IMR-90 (cell line): Measurements from ENCODE around the gene HOXB1. TPM values are rescaled to one million over a fixed set of nuclear protein-coding genes. Genes with fewer than 3 reads are reported as not detected.

Experiments used
- ATAC-seq: fragments of 200-7000 bp; cut with Tn5 transposase; 2 replicates; pipeline ENCODE4 v1.9.1; 2020; ENCODE audit warnings: low read depth, mild to moderate bottlenecking, moderate library complexity
- BruUV-seq: library from RNA; stranded (reverse); fragments of 400-500 nt; replicated peaks from 2 replicates; lab custom pipeline; 2021; lab: Mats Ljungman, UMichigan
- CTCF ChIA-PET: fragments of 300-600 bp; formaldehyde crosslinking; extraction: SDS; loops from one replicate; lab custom pipeline; 2021; ENCODE audit warnings: antibody characterized with exemption; lab: Yijun Ruan, JAX
- POLR2A ChIA-PET: fragments of 300-600 bp; sonication (Branson Sonifier 250); formaldehyde crosslinking; loops from one replicate; lab custom pipeline; 2022; ENCODE audit warnings: antibody characterized with exemption; ENCODE audit not compliant: unreplicated experiment; lab: Charles Lee
- DNase-seq: peaks from one replicate; pipeline ENCODE4 v3.0.0; 2013
- H2AFZ ChIP-seq: replicated peaks from 2 replicates; pipeline ENCODE3; 2013; ENCODE audit warnings: low read length, mild to moderate bottlenecking; ENCODE audit not compliant: poor library complexity
- H2AK5ac ChIP-seq: 2 replicates; pipeline ENCODE4 v1.6.1; 2013; ENCODE audit warnings: low read depth, low read length, inconsistent platforms
- H2AK9ac ChIP-seq: replicated peaks from 2 replicates; pipeline ENCODE3; 2013; ENCODE audit warnings: mild to moderate bottlenecking, low read depth, low read length, moderate library complexity; ENCODE audit not compliant: poor library complexity
- H2BK120ac ChIP-seq: 2 replicates; pipeline ENCODE4 v1.6.1; 2013; ENCODE audit warnings: low read depth, low read length, inconsistent platforms
- H2BK15ac ChIP-seq: 3 replicates; pipeline ENCODE4 v1.6.1; 2013; ENCODE audit warnings: low read depth, low read length, inconsistent platforms
- H2BK20ac ChIP-seq: 2 replicates; pipeline ENCODE4 v1.6.1; 2013; ENCODE audit warnings: low read depth, mild to moderate bottlenecking, inconsistent platforms, low read length, moderate library complexity
- H2BK5ac ChIP-seq: 2 replicates; pipeline ENCODE4 v1.6.1; 2013; ENCODE audit warnings: mild to moderate bottlenecking, low read depth, low read length, inconsistent platforms; ENCODE audit not compliant: poor library complexity, severe bottlenecking
- H3K14ac ChIP-seq: replicated peaks from 2 replicates; pipeline ENCODE4 v1.6.1; 2013; ENCODE audit warnings: low read depth, low read length, inconsistent platforms
- H3K18ac ChIP-seq: 2 replicates; pipeline ENCODE4 v1.6.1; 2013; ENCODE audit warnings: low read depth, low read length, control low read depth
- H3K23ac ChIP-seq: 2 replicates; pipeline ENCODE4 v1.6.1; 2013; ENCODE audit warnings: low read depth, low read length, inconsistent platforms
- H3K27ac ChIP-seq: 2 replicates; pipeline ENCODE4 v1.5.1; 2013; ENCODE audit warnings: mild to moderate bottlenecking, control low read depth, low read length; ENCODE audit not compliant: insufficient read depth
- H3K27me3 ChIP-seq: 2 replicates; pipeline ENCODE4 v1.6.1; 2013; ENCODE audit warnings: low read length; ENCODE audit not compliant: control insufficient read depth, insufficient read depth
- H3K36me3 ChIP-seq: 2 replicates; pipeline ENCODE4 v1.6.1; 2013; ENCODE audit warnings: low read length, mixed read lengths; ENCODE audit not compliant: control insufficient read depth, insufficient read depth
- H3K4ac ChIP-seq: 2 replicates; pipeline ENCODE4 v1.6.1; 2013; ENCODE audit warnings: low read depth, low read length, inconsistent platforms
- H3K4me1 ChIP-seq: 2 replicates; pipeline ENCODE4 v1.6.1; 2013; ENCODE audit warnings: low read length, mixed read lengths; ENCODE audit not compliant: control insufficient read depth, insufficient read depth
- H3K4me2 ChIP-seq: 2 replicates; pipeline ENCODE4 v1.6.1; 2013; ENCODE audit warnings: low read depth, mild to moderate bottlenecking, control low read depth, low read length, moderate library complexity
- H3K4me3 ChIP-seq: 2 replicates; pipeline ENCODE4 v1.5.1; 2013; ENCODE audit warnings: low read depth, mild to moderate bottlenecking, control low read depth, low read length, moderate library complexity; ENCODE audit not compliant: insufficient read depth
- H3K56ac ChIP-seq: 2 replicates; pipeline ENCODE4 v1.6.1; 2013; ENCODE audit warnings: low read length, inconsistent platforms; ENCODE audit not compliant: insufficient read depth; ENCODE audit errors: extremely low read depth
- H3K79me1 ChIP-seq, 2 experiments: 2 replicates each; pipeline ENCODE4 v1.6.1; 2013; ENCODE audit warnings: low read length in 2 of 2, inconsistent platforms in 1 of 2, low read depth in 1 of 2
- H3K9ac ChIP-seq: 2 replicates; pipeline ENCODE4 v1.6.1; 2013; ENCODE audit warnings: low read depth, low read length, control low read depth
- H3K9me1 ChIP-seq: 2 replicates; pipeline ENCODE4 v1.6.1; 2013; ENCODE audit warnings: low read length, inconsistent platforms; ENCODE audit not compliant: insufficient read depth
- H3K9me3 ChIP-seq: 2 replicates; pipeline ENCODE4 v1.6.1; 2013; ENCODE audit warnings: low read length; ENCODE audit not compliant: control insufficient read depth, insufficient read depth
- H4K20me1 ChIP-seq: 2 replicates; pipeline ENCODE4 v1.6.1; 2013; ENCODE audit warnings: low read length, inconsistent platforms; ENCODE audit not compliant: insufficient read depth
- H4K5ac ChIP-seq: 2 replicates; pipeline ENCODE4 v1.6.1; 2013; ENCODE audit warnings: mild to moderate bottlenecking, low read depth, low read length, control low read depth
- H4K8ac ChIP-seq, 2 experiments: 2 replicates each; pipeline ENCODE4 v1.6.1; 2013; ENCODE audit warnings: low read depth in 2 of 2, low read length in 2 of 2, control low read depth in 1 of 2, inconsistent platforms in 1 of 2
- H4K91ac ChIP-seq: 2 replicates; pipeline ENCODE4 v1.6.1; 2013; ENCODE audit warnings: low read depth, low read length, inconsistent platforms; ENCODE audit not compliant: insufficient read depth
- BHLHE40 ChIP-seq: fragments of 150-350 bp; IDR thresholded peaks from 2 replicates; pipeline ENCODE4 v1.6.1; 2016; ENCODE audit warnings: mild to moderate bottlenecking, low read depth, low read length
- MXI1 ChIP-seq: IDR thresholded peaks from 2 replicates; pipeline ENCODE4 v1.6.1; 2012; ENCODE audit warnings: low read depth, mild to moderate bottlenecking, low read length, moderate library complexity, borderline replicate concordance
- POLR2A ChIP-seq: IDR thresholded peaks from 2 replicates; pipeline ENCODE4 v1.6.1; 2012; ENCODE audit warnings: mild to moderate bottlenecking, low read depth, low read length
- RAD21 ChIP-seq: IDR thresholded peaks from 2 replicates; pipeline ENCODE4 v1.6.1; 2012; ENCODE audit warnings: low read length, improper control_type of control experiment
- WGBS, 2 experiments: methylation state at CpG; one replicate each; pipeline versions ENCODE4 v1.1.5 to v1.1.7; 2013; ENCODE audit warnings: missing lambda C conversion rate in 2 of 2; ENCODE audit not compliant: insufficient read length in 1 of 2; ENCODE audit errors: extremely low coverage in 2 of 2; 5-methylcytosine and 5-hydroxymethylcytosine counted together
- dilution Hi-C: fragments of 300-500 bp; cut with HindIII; formaldehyde crosslinking; loops from one replicate; pipeline ENCODE4 v1.14.3; 2018; ENCODE audit warnings: low sequenced_read_pairs; ENCODE audit not compliant: unreplicated experiment
- in situ Hi-C: fragments of 300-500 bp; cut with MboI; formaldehyde crosslinking; loops from 3 replicates; pipeline ENCODE4 v1.14.3; 2019; ENCODE audit warnings: low sequenced_read_pairs, inconsistent platforms, mixed read lengths
- intact Hi-C: fragments of 100-400 bp; cut with micrococcal nuclease; formaldehyde crosslinking; loops from 2 replicates; pipeline ENCODE4 v1.10.0; 2022
- polyA plus RNA-seq, 3 experiments: library from polyadenylated mRNA; depleted of rRNA; stranded (reverse); fragments of >200 nt; gene quantifications; 2 replicates each; pipeline ENCODE4 v1.2.3, GENCODE V29; 2012; ENCODE audit warnings: low replicate concordance in 1 of 3
- total RNA-seq: library from RNA; depleted of rRNA; stranded (reverse); fragments of >200 nt; gene quantifications from 2 replicates; pipeline ENCODE4 v1.2.3, GENCODE V29; 2012
- TF ChIP-seq, protein P1 (sequence below): conservative IDR thresholded peaks from 2 replicates; pipeline ENCODE4 v1.5.1; 2012; ENCODE audit warnings: mild to moderate bottlenecking, low read depth, low read length, improper control_type of control experiment
- TF ChIP-seq, protein P2 (sequence below): fragments of 150-350 bp; IDR thresholded peaks from 2 replicates; pipeline ENCODE4 v1.6.1; 2016; ENCODE audit warnings: low read depth, mild to moderate bottlenecking, low read length, moderate library complexity, borderline replicate concordance

HOXB1 gene
- total and polyA plus RNA-seq, 2 of the 4 experiments (the other 2 are of a cell fraction), result not detected

DNA sequence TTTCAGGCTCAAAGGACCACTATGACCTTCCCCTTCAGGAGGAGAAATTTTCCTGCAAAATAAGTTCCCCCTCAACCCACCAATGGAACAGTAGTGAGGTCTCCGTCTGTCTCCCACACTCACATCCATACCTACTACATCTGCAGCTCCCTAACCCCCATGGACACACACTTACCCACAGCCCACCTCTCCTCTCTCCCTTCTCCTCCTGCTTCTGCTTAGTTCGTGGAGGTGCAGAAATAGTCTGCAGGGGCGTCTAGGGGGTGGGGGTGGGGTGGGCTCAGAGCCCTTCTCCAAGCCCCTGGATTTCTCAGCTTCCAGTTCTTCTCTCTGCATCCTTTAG lies 38.4 kb upstream of the HOXB1 start:
- Histone ChIP-seq H3K9me1 (peaks cover 20% of the 10 kb centered on the region), H3K9ac (peak overlapping the region; percentile 96), H3K56ac (peak overlapping the region; percentile 96), H2AFZ (no peak overlapping the region), H2BK20ac (peak overlapping the region; percentile 70), H3K4me3 (peak overlapping the region; percentile 23), H2BK15ac (no peak overlapping the region), H3K14ac (peak overlapping the region; percentile 98), H3K9me3 (no peaks in the 10 kb centered on the region), H4K5ac (peak overlapping the region; percentile 58), H3K4ac (peak overlapping the region; percentile 97), H4K8ac (peak overlapping the region; percentile 77 to 87), H3K4me1 (peaks cover 52% of the 10 kb centered on the region), H3K23ac (peak overlapping the region; percentile 100), H3K18ac (peak overlapping the region; percentile 78), H3K27ac (peak overlapping the region; percentile 93), H3K4me2 (peak overlapping the region; percentile 83), H2AK5ac (peak overlapping the region; percentile 92), H3K79me1 (peaks cover 0 to 13% of the 10 kb centered on the region in 2 experiments; a peak in 1 of 4 replicates), H2AK9ac (peak overlapping the region; percentile 61), H2BK5ac (peak overlapping the region; percentile 99), H4K20me1 (peaks cover 17% of the 10 kb centered on the region), H4K91ac (peak overlapping the region; percentile 95), H3K27me3 (no peaks in the 10 kb centered on the region), H2BK120ac (peak overlapping the region; percentile 76), H3K36me3 (peaks cover 54% of the 10 kb centered on the region)
- intact Hi-C loops (no loop called here), dilution Hi-C loops (no loop called here), in situ Hi-C loops (no loop called here)
- DNase-seq (no peak), ATAC-seq (no peak)
- POLR2A ChIA-PET, result interaction anchor here (0.5 to 1.0 kb wide), 3 partner anchors 13 to 23 kb away, joined by 3 to 4 read pairs (median 4); no protein-coding TSS in a partner anchor
- WGBS, 2 experiments, result no CpG with 5 or more reads among the region's 3 CpGs
- BruUV-seq, result no TSS peak
- CTCF ChIA-PET, result interaction anchor here (0.6 to 0.7 kb wide), 2 partner anchors 28 to 82 kb away, joined by 3 read pairs; no protein-coding TSS in a partner anchor
- TF ChIP-seq MXI1, result no peak
- no peak for TF ChIP-seq RAD21
- TF ChIP-seq, protein P1, sequence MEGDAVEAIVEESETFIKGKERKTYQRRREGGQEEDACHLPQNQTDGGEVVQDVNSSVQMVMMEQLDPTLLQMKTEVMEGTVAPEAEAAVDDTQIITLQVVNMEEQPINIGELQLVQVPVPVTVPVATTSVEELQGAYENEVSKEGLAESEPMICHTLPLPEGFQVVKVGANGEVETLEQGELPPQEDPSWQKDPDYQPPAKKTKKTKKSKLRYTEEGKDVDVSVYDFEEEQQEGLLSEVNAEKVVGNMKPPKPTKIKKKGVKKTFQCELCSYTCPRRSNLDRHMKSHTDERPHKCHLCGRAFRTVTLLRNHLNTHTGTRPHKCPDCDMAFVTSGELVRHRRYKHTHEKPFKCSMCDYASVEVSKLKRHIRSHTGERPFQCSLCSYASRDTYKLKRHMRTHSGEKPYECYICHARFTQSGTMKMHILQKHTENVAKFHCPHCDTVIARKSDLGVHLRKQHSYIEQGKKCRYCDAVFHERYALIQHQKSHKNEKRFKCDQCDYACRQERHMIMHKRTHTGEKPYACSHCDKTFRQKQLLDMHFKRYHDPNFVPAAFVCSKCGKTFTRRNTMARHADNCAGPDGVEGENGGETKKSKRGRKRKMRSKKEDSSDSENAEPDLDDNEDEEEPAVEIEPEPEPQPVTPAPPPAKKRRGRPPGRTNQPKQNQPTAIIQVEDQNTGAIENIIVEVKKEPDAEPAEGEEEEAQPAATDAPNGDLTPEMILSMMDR, result no peak
- no peak for TF ChIP-seq POLR2A
- TF ChIP-seq BHLHE40, result no peak
- TF ChIP-seq, protein P2, sequence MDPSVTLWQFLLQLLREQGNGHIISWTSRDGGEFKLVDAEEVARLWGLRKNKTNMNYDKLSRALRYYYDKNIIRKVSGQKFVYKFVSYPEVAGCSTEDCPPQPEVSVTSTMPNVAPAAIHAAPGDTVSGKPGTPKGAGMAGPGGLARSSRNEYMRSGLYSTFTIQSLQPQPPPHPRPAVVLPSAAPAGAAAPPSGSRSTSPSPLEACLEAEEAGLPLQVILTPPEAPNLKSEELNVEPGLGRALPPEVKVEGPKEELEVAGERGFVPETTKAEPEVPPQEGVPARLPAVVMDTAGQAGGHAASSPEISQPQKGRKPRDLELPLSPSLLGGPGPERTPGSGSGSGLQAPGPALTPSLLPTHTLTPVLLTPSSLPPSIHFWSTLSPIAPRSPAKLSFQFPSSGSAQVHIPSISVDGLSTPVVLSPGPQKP, result no peak
